Endodermal cell (in vitro differentiated cells): ENCODE results near the gene BBX. TPM values are rescaled to one million over a fixed set of nuclear protein-coding genes. Genes with fewer than 3 reads are reported as not detected.

Experiments used
- DNase-seq: peaks from one replicate; pipeline ENCODE4 v3.0.0-alpha.2; 2017
- H3K27ac ChIP-seq: 2 replicates; pipeline ENCODE4 v1.5.1; 2013; ENCODE audit warnings: mild to moderate bottlenecking, low read depth, low read length, moderate library complexity
- H3K27me3 ChIP-seq: 2 replicates; pipeline ENCODE4 v1.6.1; 2013; ENCODE audit warnings: mild to moderate bottlenecking, low read length, moderate library complexity; ENCODE audit not compliant: insufficient read depth, control insufficient read depth, poor library complexity, severe bottlenecking
- H3K36me3 ChIP-seq: 2 replicates; pipeline ENCODE4 v1.7.0; 2013; ENCODE audit warnings: mild to moderate bottlenecking, low read length, moderate library complexity; ENCODE audit not compliant: control insufficient read depth, insufficient read depth
- H3K4me1 ChIP-seq: one replicate; pipeline ENCODE4 v1.7.0; 2013; ENCODE audit warnings: low read length; ENCODE audit not compliant: control insufficient read depth, insufficient read depth
- H3K4me3 ChIP-seq: 2 replicates; pipeline ENCODE4 v1.5.1; 2013; ENCODE audit warnings: mild to moderate bottlenecking, low read length, moderate library complexity
- H3K9ac ChIP-seq: 2 replicates; pipeline ENCODE4 v1.6.1; 2013; ENCODE audit warnings: mild to moderate bottlenecking, low read length, moderate library complexity; ENCODE audit not compliant: poor library complexity, severe bottlenecking; ENCODE audit errors: extremely low read depth
- H3K9me3 ChIP-seq: 2 replicates; pipeline ENCODE4 v1.6.1; 2013; ENCODE audit warnings: mild to moderate bottlenecking, low read length, moderate library complexity; ENCODE audit not compliant: control insufficient read depth
- H3K27ac Mint-ChIP-seq: 2 replicates; pipeline ENCODE4 v1.8.0; 2020; ENCODE audit warnings: mixed read lengths
- H3K27me3 Mint-ChIP-seq: 2 replicates; pipeline ENCODE4 v1.8.0; 2021; ENCODE audit warnings: mild to moderate bottlenecking, mixed read lengths; ENCODE audit not compliant: insufficient read depth
- H3K36me3 Mint-ChIP-seq: 2 replicates; pipeline ENCODE4 v1.8.0; 2020; ENCODE audit warnings: low read depth, mixed read lengths
- H3K4me1 Mint-ChIP-seq: 2 replicates; pipeline ENCODE4 v1.8.0; 2020; ENCODE audit warnings: mixed read lengths
- H3K4me3 Mint-ChIP-seq: 2 replicates; pipeline ENCODE4 v1.8.0; 2020; ENCODE audit warnings: mild to moderate bottlenecking, moderate library complexity, mixed read lengths
- H3K9me3 Mint-ChIP-seq: 2 replicates; pipeline ENCODE4 v1.8.0; 2020; ENCODE audit warnings: mild to moderate bottlenecking, mixed read lengths
- WGBS, 2 experiments: methylation state at CpG; one replicate each; pipeline versions ENCODE4 v1.1.5 to v1.1.7; 2013; ENCODE audit warnings: missing lambda C conversion rate in 2 of 2, mixed read lengths in 1 of 2; ENCODE audit not compliant: insufficient coverage in 1 of 2, insufficient read length in 1 of 2; 5-methylcytosine and 5-hydroxymethylcytosine counted together
- total RNA-seq, 2 donors: library from RNA; stranded (reverse); fragmentation: NEBNext Ultra II Directional in 1 of 2; extraction: Animal tissue kit (Norgen Biotek cat#: 25700) in 1 of 2; gene quantifications; 2 replicates in 1 of 2; 3 replicates in 1 of 2; pipeline ENCODE4 v1.2.1, GENCODE V29; 2021
- TF ChIP-seq, protein P1 (sequence below): fragments of 200-600 bp; sonication (generic); conservative IDR thresholded peaks from 2 replicates; pipeline ENCODE4 v1.5.0; 2021; ENCODE audit warnings: antibody characterized with exemption, mild to moderate bottlenecking

Gene BBX
- total RNA-seq, 2 donors from 2014 or later: 34.2 to 41.2 TPM

DNA sequence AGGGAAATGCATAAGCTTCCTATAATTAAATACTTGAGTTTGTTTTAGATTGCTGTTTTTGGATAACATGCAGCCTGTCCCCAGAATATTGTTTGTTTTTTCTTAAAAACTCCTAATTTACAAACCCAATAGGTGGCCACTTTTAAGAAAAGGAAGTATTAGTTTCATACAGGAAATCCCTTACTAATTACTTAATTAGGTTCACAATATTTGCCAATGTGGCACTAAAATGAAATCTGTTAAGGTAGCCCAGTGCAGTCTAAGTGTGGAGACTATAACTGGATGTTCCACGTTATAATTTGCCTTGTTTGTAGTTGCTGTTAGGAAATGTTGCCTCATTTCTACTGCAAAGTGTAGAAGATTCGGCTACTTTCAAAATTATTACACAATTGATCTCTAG, 195.8 kb downstream of the BBX start:
- H3K27me3 ChIP-seq: no peaks in the 10 kb centered on the region
- H3K27ac ChIP-seq: no peak overlapping the region
- H3K27ac Mint-ChIP-seq: no peak overlapping the region
- peaks cover 7% of the 10 kb centered on the region for H3K36me3 Mint-ChIP-seq
- H3K27me3 Mint-ChIP-seq: no peaks in the 10 kb centered on the region
- DNase-seq: no peak
- TF ChIP-seq, protein P1, sequence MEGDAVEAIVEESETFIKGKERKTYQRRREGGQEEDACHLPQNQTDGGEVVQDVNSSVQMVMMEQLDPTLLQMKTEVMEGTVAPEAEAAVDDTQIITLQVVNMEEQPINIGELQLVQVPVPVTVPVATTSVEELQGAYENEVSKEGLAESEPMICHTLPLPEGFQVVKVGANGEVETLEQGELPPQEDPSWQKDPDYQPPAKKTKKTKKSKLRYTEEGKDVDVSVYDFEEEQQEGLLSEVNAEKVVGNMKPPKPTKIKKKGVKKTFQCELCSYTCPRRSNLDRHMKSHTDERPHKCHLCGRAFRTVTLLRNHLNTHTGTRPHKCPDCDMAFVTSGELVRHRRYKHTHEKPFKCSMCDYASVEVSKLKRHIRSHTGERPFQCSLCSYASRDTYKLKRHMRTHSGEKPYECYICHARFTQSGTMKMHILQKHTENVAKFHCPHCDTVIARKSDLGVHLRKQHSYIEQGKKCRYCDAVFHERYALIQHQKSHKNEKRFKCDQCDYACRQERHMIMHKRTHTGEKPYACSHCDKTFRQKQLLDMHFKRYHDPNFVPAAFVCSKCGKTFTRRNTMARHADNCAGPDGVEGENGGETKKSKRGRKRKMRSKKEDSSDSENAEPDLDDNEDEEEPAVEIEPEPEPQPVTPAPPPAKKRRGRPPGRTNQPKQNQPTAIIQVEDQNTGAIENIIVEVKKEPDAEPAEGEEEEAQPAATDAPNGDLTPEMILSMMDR: no peak
- no peak overlapping the region for H3K4me3 Mint-ChIP-seq
- peaks cover 17% of the 10 kb centered on the region for H3K36me3 ChIP-seq
- no peaks in the 10 kb centered on the region for H3K4me1 Mint-ChIP-seq
- H3K9me3 Mint-ChIP-seq: peaks cover 3% of the 10 kb centered on the region
- H3K9me3 ChIP-seq: no peaks in the 10 kb centered on the region
- H3K4me3 ChIP-seq: no peak overlapping the region
- WGBS, 2 experiments: 92 to 100% methylated on average over 2 of the region's 2 CpGs
- H3K9ac ChIP-seq: no peak overlapping the region
- no peaks in the 10 kb centered on the region for H3K4me1 ChIP-seq

DNA sequence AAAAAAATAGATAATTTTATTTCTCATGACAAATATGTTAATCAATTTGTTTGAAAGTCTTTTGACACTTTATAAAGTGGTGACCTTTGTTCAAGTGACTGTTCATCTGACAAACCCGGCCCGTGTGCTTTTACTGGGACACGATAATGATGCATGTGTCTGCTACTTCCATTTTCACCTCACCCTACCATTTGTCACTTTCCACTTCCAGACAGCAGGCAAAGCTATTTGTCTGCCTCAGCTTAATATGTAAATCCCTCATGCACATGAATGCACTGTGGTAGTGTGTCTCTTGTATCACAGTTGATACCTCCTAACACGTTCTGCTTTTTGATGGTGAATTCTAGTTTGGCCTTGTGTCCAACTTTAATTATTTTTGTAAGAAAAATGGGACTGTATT, 204.3 kb downstream of the BBX start:
- Mint-ChIP-seq H3K27ac (no peak overlapping the region), H3K27me3 (no peaks in the 10 kb centered on the region), H3K9me3 (peaks cover 7% of the 10 kb centered on the region), H3K36me3 (peaks cover 17% of the 10 kb centered on the region), H3K4me3 (no peak overlapping the region), H3K4me1 (peaks cover 14% of the 10 kb centered on the region)
- 87 to 92% methylated on average over 2 to 4 of the region's 4 CpGs for WGBS, 2 experiments
- no peaks in the 10 kb centered on the region for H3K9me3 ChIP-seq
- no peak overlapping the region for H3K9ac ChIP-seq
- no peaks in the 10 kb centered on the region for H3K27me3 ChIP-seq
- no peak for DNase-seq
- H3K27ac ChIP-seq: no peak overlapping the region
- TF ChIP-seq, protein P1: no peak
- peaks cover 12% of the 10 kb centered on the region for H3K36me3 ChIP-seq
- H3K4me3 ChIP-seq: no peak overlapping the region
- H3K4me1 ChIP-seq: peaks cover 4% of the 10 kb centered on the region

DNA sequence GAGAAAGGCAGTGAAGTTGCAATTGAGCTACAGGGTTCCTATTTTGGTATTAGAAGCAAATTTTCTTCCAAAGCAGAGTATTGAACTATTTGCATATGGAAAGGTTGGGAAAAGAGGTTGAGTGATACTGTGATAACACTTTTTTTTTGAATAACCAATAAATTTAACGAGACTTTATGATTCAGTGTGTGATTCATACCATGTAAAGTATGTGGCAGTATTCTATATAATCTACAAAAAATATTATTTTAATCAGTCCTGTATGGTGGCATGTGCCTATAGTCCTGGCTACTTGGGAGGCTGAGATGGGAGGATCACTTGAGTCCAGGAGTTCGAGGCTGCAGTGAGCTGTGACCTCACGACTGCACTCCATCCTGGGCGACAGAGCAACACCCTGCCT, 206.9 kb downstream of the BBX start:
- Mint-ChIP-seq H3K27me3 (no peaks in the 10 kb centered on the region), H3K9me3 (no peaks in the 10 kb centered on the region), H3K4me3 (no peak overlapping the region), H3K27ac (no peak overlapping the region), H3K36me3 (peaks cover 15% of the 10 kb centered on the region), H3K4me1 (peaks cover 14% of the 10 kb centered on the region)
- WGBS, 2 experiments: 93% methylated on average over 3 of the region's 4 CpGs; no CpG with 5 or more reads in 1 of the 2 experiments
- H3K27me3 ChIP-seq: no peaks in the 10 kb centered on the region
- DNase-seq: no peak
- no peak overlapping the region for H3K4me3 ChIP-seq
- no peaks in the 10 kb centered on the region for H3K9me3 ChIP-seq
- H3K36me3 ChIP-seq: peaks cover 26% of the 10 kb centered on the region
- TF ChIP-seq, protein P1: no peak
- no peak overlapping the region for H3K9ac ChIP-seq
- peaks cover 4% of the 10 kb centered on the region for H3K4me1 ChIP-seq
- no peak overlapping the region for H3K27ac ChIP-seq
